Hepatocyte (in vitro differentiated cells): ENCODE data around the gene SPIRE1.

Experiments
- CTCF ChIP-seq: fragments of 200-600 bp; sonication (generic); IDR thresholded peaks from 2 replicates; pipeline ENCODE4 v1.5.1; 2016; ENCODE audit warnings: antibody characterized with exemption, mild to moderate bottlenecking; ENCODE audit not compliant: poor library complexity
- EZH2 ChIP-seq: fragments of 200-600 bp; sonication (generic); IDR thresholded peaks from 2 replicates; pipeline ENCODE4 v1.6.1; 2016; ENCODE audit warnings: antibody characterized with exemption, mild to moderate bottlenecking, borderline replicate concordance

- TF ChIP-seq EZH2 (no peak), CTCF (no peak)
These were observed 228.4 kb downstream of the SPIRE1 start for GRCh38 chr18:12429556-12429955.
